ENCODE results near the gene SRRM3.
"Not testable (repeated sequence)": the region's sequence is repeated elsewhere in the genome, so short reads cannot be mapped to it uniquely, and the experiment has no call there.

SRRM3 gene

GRCh38 chr7:76201732-76202665 lies at the start of gene SRRM3:
Gene SRRM3, plus strand, starts transcription at chr7:76201896. Its CDS starts 33,171 bp downstream, at chr7:76235067.
- peak; percentile 41 for DNase-seq (ENCODE audit: low read depth)

DNA sequence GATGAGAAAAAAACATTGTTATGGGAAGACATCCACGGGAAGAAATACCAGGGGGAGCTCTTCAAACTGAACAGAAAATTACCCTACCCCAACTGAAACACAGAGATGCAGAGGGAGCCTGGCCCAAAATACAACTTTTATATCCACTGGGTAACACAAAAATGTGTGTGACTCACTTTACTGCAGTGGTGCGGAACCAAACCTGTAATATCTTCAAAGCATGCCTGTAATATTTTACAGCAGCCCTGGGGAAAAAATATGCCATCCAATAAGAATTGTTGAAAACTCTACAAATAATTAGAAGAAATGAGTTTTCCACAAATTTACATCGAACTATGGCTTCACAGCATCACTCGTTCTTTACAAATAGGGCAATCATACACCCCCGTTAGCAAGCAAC lies 49.8 kb upstream of the SRRM3 start:
- no peak for DNase-seq (ENCODE audit: low read depth)

- not testable (repeated sequence) for DNase-seq (ENCODE audit: low read depth)
Measured at GRCh38 chr7:76153571-76154230, 48.0 kb upstream of the SRRM3 start.

GRCh38 chr7:76155938-76156337 lies 45.8 kb upstream of the SRRM3 start:
- DNase-seq (ENCODE audit: low read depth): no peak

DNA sequence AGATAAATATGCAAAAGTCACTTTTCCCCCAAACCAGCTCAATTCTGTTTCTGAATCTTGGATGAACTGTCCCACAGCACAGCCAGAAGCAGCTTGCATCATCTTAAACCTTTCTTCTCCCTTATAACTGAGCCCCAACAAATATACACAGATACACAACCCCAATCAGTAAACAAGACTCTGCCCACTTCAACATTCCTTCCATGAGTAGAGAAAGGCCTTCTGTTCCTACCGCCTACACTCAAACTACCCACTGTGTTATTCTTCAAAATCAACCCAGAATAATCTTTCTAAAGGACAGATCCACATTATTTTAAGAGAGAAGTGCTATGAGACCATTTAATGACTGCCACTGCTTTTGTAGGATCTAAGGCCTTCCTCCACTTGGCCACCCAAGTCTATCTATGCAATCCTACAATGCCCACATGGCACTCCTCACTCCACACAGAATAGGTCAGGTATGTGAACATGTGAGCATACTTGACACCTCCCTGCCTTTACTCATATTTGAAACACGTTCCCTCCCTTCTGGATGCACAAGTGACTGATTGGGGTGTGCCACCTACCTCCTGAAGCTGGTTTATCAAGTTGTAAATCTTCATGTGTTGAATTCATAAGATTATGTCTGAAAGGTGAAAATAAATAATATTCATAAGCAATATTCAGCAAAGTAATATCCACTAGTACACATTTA lies 44.6 kb upstream of the SRRM3 start:
- DNase-seq (ENCODE audit: low read depth): not testable (repeated sequence)

DNA sequence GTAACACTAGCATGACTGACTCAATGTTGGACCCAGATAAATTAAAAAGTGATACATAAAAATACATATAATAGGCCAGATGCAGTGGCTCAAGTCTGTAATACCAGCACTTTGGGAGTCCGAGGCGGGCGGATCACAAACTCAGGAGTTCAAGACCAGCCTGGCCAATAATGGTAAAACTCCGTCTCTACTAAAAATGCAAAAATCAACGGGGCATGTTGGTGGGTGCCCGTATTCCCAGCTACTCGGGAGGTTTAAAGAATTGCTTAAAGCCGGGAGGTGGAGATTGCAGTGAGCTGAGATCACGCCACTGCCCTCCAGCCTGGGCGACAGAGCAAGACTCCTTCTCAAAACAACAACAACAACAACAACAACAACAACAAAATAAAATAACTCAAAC lies 43.3 kb upstream of the SRRM3 start:
- DNase-seq (ENCODE audit: low read depth): not testable (repeated sequence)

GRCh38 chr7:76162416-76163170 lies 39.1 kb upstream of the SRRM3 start:
- not testable (repeated sequence) for DNase-seq (ENCODE audit: low read depth)

DNA sequence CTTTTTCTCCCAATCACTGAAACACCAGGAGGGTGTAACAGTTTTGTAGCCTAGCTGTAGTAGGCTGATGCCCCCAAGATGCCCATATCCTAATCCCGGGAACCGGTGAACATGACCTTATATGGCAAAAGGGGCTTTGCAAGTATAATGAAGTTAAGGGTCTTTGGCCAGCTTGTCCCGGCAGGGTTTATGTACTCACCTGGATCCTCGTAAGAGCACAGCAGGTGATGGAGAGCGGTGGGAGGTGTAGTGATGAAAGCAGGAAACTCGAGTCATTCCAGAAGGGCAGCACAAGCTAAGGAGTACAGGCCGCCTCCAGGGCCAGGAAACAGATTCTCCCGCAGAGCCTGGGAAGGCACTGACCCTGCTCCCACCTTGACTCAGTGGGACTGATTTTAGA lies 37.9 kb upstream of the SRRM3 start:
- not testable (repeated sequence) for DNase-seq (ENCODE audit: low read depth)

- DNase-seq (ENCODE audit: low read depth): no peak
Measured at GRCh38 chr7:76165106-76165972, 36.4 kb upstream of the SRRM3 start.

GRCh38 chr7:76165973-76166403 lies 35.7 kb upstream of the SRRM3 start:
- no peak for DNase-seq (ENCODE audit: low read depth)

- peak; percentile 85 for DNase-seq (ENCODE audit: low read depth)
Measured at GRCh38 chr7:76166404-76167255, 35.1 kb upstream of the SRRM3 start.

DNA sequence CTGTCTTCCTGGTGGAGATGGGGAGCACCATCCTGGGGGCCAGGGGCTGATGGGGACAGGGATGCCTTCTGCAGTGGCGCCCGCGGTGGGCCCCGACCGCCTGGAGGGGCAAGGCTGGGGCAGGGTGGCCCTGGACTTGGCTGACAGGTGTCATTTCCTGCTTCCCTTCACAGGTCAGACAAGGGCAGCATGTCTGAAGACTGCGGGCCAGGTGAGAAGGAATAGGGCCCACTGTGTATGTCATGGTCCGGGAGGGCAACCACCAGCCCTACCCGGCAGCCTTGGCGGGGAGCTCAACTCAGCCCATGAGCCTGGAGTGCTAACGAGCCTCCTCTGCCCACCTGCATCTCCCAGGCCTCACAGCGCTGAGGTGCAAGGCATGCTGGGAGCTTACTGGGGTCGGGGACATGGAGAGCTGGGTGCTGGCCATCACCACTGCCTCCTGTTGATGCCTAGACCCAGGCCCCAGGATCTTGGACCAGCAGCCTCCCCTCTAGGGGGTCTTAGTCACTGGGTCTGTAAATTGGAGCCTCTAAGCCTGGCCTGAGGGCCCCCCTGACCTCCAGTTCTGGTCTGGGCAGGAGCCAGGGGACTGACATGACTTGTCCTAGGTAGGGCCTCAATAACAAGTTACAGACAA lies 28.0 kb upstream of the SRRM3 start:
- DNase-seq (ENCODE audit: low read depth): no peak

DNA sequence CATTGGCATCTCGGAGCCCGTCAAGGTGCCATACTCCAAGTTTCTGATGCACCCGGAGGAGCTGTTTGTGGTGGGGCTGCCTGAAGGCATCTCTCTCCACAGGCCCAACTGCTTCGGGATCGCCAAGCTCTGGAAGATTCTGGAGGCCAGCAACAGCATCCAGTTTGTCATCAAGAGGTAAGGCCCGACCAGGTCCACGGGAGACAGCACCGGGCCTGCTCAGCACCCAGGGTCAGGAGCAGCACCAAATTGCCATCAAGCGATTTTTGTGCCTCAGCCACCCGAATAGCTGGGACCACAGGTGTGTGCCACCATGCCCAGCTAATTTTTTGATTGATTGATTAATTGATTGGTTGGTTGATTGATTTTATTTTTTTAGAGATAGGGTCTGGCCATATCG lies 24.7 kb upstream of the SRRM3 start:
- DNase-seq (ENCODE audit: low read depth): not testable (repeated sequence)

DNA sequence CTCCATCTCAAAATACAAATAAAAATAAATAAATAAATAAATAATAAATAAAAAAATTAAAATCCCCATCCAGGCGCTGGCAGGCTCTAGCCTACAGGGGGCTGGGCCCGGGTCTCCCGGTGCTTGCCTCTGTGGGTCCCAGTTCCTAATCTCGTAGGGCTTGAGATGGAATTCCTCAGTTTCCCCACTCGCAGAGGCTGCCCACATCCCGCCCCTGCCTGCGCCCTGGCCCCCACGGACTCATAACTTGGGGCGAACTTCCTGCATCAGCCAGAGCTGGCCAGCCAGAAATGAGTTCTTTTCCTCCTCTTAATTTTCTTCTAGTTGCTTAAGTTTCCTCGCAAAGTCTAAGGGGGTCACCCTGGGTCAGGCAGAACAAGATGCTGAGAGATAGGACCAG lies 22.0 kb upstream of the SRRM3 start:
- no peak for DNase-seq (ENCODE audit: low read depth)

DNA sequence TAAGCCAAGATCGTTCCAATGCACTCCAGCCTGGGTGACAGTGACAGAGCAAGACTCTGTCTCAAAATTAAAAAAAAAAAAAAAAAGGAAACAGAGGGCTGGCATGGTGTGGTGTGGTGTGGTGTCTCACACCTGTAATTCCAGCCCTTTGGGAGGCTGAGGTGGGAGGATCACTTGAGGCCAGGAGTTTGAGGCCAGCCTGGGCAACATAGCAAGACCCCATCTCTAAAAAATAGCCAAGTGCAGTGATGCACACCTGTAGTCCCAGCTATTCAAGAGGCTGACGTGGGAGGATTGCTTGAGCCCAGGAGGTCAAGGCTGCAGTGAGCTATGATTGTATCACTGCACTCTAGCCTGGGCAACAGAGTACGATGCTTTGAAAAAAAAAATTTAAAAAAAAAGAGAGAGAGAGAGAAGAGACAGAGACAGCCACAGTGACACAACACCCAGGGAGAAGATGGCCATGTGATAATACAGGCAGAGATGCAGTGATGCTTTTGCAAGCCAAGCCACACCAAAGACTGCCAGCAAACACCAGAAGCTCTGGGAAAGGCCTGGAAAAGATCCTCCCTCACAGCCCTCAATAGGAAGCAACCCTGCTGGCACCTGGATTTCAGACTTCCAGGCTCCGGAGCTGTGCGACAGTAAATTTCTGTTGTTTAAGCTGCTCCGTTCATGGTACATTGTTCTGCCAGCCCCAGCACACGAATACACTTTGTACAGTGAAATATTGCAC lies 19.3 kb upstream of the SRRM3 start:
- DNase-seq (ENCODE audit: low read depth): no peak

DNA sequence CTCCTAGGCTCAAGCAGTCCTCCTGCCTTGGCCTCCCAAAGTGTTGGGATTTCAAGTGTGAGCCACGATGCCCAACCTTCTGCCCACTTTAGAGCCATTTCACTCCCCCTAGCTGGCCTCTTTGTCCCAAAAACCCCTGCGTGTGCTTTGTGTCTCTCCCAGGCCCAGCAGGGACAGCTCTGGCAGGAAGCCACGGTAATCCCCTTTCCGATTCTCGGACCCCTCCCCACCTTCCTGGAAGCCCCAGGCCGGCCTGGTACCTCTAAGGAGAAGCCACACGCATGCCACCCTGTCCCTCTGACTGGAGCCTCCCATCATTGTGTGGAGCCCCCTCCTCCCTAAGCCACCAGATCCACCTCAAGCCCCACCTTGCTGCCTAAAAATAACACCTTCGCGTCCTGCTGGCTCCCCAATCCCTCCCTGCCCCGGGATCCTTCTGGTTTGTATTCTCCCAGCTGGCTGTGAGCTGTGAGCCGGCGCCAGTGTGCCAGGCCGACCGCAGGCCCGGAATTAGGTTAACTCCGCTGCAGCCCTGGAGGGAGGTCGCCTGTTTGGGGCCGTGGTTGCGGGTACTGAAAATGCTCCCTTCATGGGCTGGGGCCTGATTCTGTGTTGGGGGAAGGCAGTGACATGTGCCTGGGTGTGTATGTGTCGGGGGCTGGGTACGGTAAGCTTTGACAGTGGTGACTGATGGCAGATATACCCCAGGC lies 16.4 kb upstream of the SRRM3 start:
- no peak for DNase-seq (ENCODE audit: low read depth)

- no peak for DNase-seq (ENCODE audit: low read depth)
Measured at GRCh38 chr7:76187272-76187671, 14.4 kb upstream of the SRRM3 start.

DNA sequence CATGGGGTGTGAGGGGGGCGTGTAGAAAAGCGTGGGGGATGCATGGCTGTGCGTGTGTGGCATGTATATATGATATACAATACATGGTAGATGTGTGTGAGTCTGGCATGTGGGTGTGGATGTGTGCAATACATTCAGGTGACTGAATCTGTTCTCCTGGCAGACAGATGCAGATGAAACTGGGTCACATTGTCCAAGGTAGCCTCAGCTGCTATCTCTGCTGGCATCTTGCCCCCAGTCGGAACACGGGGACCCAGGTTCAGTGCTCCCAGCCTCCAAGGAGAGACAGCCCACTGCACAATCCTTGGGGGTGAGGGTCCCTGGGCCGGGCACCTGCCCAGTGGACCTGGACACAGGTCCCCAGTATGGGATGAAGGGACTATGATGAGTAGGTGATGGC lies 12.4 kb upstream of the SRRM3 start:
- no peak for DNase-seq (ENCODE audit: low read depth)

All from GM04504 (cell line).